ENCODE results near the gene SMIM45.

Gene SMIM45

DNA sequence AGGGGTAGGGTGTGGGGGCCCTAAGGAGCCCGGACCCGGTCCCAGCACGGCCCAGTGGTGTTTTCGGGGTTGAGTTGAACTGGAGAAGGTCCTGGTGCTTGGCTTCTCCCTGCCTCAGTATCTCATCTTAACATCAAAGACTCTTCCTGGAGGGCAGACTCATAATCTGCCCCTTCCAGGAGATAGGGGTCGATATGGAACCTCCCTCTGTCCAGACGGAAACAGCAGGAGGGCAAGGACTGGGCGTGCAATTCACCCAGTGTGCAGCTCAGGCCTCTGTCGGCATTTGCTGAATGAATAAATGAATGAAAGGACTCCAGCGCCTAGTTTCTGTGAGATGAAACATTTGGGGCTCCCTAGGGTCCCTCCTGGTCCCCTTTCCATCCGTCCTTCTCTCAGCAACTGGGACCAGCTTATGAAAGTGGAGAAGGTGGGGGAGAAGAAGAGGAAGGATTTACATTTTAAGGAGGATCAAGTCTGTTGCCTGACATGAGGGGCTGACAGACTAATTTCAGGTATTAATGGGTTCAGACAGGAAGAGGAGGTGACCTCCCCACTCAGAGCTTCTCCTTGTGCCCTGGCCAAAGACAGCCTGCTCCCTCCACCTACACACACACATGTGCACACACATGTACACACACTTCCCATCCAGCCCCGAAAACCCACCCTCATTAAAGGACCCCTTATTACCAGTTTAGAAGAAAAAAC lies 36.0 kb upstream of the SMIM45 start:
- DNase-seq = no peak

DNA sequence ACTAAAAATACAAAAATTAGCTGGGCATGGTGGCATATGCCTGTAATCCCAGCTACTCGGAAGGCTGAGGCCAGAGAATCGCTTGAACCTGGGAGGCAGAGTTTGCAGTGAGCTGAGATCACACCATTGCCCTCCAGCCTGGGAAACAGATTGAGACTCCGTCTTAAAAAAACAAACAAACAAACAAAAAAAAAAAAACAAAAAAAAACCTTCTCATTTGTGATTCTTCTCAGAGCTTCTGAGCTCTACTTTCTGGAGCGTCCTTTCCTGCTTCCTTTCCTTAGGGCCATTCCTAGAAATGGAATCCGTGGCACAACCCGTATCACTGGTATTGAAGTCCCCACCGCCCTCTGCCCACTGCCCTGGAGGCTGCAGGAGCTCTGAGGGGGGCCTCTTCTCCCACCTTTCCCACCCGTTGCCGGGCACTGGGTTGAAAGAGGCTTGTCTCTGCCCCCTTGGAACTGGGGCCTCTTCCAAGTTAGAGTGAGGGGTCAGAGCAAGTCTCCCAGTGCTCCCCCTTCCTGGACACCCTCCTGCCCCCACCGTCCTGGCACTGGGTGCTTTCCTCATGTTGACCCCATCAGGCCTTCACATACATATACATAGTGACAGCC lies 35.1 kb upstream of the SMIM45 start:
- no peak for DNase-seq

DNA sequence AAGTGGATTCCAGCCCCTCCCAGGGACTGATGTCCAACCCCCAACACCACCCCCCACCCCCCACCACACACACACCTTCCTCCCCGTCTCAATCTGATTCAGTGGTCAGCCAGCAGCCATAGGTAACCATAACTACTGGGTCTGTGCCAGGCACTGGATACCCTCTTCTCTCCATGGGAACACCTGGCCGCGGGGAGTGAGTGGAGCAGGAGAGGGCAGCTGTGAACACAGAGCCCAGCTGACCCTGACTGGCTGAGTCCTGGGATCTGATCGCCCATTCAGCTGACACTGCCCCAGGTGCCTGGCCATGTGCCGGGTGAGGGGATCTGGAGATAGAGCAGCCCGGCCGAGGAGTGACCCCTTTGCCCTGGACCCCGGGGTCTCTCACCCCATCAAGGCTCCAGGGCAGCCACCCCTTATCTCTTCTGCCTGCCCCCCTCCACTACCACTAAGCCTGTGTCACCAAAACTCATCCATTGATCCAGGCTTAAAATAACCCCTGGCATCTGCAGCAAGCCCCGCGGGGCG lies 34.5 kb upstream of the SMIM45 start:
- DNase-seq = no peak

DNA sequence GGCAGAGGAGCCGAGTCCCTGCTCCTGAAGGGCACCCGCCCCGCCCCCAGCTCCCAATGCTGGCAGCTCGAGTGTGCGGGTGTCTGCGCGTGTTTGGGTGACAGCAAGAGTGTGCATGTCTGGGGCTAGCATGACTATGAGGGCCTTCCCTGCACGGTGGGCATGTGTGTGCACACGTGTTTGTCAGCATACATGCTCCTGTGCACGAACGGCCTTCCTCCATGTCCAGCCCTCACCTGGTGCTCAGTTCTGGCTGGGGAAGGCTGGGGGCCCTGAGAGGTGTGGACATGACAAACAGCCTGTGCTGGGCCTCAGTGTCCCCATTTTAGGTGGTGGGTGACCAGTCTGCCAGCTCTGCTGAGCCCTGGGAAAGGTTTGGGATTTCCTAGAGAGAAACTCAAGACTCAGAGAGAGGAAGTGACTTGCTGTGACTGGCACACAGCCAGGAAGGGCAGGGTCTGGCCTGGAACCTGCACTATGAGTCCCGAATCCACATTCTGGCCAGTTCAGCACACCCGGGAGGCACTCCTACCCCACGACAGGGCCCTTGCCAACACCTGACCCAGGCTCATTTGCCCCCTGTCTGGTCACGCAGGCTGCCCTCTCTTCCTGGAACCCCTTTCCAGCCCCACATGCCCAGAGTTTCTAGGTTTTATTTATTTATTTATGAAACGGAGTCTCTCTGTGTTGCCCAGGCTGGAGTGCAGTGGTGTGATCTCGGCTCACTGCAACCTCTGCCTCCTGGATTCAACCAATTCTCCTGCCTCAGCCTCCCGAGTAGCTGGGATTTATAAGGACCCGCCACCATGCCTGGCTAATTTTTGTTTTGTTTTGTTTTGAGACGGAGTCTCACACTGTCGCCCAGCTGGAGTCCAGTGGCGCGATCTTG lies 33.8 kb upstream of the SMIM45 start:
- DNase-seq = no peak

DNA sequence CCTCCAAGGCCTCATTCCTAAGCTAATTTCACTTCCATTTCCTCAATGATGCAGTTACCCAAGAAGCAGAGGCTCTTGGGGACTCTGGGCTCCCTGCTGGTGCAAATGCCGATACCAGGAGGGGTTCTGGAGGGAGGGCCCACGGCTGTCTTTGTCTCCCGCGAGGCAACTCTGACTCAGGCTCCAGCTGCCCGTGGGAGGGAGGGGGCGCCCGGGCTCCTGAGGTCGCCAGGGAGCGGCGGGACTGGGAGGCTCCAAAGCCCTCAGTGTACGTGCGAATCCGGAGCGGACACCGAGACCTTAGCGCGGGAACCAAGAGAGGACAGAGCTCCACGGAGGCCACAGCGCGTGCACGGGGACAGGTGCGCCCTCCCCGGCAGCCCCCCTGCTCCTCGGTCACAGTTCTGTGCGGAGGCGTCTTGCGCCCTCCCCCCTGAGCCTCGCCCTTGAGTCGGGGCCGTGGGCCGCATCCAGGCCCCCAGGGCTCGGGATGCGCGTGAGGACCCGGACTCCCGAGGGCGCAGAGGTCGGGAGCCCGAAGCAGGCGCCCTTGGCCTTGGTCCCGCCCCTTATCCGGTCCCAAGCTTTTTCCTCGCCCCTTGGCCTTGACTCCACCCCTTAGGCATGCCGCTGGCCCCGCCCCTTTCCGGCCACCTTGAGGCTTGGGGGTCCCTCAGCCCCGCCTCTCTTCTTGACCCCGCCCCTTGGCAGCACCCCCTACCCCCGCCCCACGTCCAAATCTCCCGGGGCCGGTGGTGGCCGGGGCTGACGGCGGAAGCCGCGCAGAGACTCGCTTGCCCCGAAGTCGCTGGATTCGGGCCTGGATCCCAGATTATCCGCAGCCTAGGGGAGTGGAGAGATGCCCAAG lies 32.4 kb upstream of the SMIM45 start:
- DNase-seq = no peak

DNA sequence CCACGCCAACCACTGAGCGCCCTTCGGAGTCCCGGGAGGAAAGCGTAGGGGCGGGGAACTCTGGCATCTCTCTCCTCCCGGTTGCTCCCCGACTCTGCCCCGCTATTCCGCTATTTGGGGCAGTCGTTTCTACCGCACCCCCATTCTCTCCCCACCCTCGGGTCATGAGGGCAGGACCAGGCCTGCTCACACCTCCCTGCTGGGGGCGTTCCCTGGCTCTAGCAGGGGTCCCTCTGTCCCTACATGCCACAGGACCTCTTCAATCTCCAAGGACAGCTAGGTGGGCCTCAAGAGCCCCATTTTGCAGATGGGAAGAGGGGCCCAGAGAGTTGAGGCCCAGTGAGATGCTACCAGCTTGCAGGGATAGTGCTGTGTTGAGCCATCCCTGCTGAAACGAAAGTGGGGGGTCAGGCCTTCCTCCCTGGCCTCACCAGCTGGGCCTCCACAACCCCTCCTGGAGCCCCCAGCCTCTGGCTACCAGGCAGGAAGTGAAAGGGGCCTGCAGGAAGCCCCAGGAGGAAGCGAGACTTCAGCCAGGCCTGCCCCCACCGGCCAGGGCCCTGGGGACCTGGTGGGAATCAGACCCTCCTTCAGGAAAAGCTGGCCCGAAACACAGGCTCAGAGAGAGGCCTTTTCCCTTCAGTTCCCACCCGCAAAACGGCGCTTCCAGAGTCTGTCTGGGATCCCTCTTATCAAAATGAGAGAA lies 31.5 kb upstream of the SMIM45 start:
- DNase-seq = no peak

DNA sequence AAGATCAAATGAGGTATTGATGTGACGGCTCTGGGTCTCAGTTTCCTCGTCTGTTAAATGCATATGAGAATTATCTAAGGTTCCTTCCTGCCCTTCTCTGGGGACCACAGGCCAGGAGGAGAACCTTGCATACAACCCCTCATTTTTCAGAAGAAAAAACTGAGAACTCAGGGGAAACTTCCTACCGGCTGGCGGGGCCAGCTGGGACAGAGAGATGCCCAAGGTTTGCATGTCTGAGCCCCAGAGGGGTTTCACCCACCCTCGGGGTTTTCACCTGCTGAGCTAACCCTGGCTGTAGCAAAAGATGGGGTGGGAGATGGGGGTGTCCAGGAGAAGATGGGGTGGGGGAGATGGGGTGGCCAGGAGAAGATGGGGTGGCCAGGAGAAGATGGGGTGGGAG lies 29.6 kb upstream of the SMIM45 start:
- DNase-seq = no peak

DNA sequence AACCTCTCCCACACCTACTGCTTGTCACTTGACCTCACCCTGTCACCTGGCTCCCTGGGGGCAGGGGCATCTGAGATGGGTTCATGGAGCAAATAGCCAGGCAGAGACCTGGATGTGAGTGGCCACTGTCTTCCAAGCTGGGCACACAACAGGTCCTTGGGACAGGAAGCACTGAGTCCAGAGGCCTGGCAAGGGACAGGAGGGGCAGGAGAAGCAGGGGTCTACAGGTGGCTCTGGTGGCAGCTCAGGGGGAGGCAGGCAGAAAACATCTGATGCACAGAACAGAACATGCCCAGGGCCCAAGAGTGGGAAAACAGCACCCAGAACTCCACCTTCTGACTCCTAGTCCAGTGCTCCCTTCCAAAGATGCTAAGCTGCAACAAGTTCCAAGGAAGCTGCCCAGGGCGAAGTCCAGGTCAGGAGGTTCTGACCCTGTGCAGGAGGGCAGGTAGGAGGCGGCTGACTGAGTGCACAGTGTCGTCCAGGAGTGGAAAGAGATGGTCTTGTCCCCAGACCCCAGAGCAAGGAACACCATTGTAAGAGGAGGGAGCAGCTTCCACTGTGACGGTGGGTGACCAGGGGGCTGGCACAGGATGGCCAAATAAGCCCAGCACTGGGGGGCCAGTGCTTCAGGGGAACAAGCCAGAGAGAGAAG lies 28.9 kb upstream of the SMIM45 start:
- no peak for DNase-seq

DNA sequence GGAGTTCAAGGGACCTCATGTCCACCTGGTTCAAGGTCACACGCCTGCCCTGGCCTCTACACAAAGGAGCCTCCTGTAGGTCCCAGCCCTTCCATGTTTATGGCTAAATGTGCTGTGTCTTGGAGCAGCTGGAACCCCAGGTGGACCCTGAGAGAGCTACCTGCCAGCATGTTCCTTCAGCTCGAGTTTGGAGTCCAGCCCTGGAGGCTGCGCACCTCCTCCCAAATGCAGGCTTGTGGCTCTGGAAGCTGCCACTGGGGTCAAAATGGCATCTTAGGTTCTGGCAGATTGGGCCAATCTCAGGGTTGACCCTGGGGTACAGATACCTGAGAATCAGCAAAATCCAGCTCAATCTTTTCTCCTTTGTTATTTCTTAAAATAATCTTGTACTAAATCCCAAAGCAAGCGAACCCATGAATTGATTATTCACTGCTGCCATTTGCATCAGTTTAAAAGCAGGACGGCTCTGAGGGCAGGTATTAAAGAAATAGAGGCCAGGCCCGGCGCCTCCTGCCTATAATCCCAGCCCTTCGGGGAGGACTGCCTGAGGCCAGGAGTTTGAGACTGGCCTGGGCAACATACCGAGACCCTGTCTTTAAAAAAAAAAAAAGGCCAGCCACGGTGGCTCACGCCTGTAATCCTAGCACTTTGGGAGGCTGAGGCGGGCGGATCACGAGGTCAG lies 28.2 kb upstream of the SMIM45 start:
- no peak for DNase-seq

DNA sequence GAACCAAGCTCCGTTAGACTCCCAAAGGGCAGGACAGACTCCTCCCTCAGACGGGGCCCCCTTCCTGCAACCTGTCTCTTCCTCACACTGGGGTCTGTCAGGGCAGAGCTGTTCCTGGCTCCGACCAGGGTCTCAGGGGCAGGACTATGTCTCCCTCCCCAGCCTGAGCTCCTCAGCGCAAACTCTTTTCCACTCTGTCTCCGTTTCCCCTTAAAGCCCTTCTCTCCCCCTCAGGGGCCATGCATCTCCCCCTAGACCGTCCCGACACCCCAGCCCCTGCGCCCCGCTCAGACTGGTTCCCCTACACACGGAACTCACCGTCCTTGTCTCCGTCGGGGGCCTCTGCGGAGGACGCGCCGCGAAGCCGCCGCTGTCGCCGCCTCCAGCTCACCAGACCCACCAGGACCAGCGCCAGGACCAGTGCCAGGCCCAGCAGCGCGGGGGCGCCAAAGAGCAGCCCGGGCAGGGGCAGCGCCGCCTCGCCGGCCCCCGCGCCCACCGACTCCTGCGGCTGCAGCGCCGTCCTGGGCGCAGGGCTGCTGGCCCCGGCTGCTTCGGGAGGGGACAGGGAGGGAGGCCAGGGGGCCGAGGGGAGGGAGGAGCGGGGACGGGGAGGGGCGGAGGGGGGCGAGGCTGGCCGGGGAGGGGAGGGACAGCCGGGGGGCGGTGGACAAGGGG lies 26.0 kb upstream of the SMIM45 start:
- DNase-seq = no peak

DNA sequence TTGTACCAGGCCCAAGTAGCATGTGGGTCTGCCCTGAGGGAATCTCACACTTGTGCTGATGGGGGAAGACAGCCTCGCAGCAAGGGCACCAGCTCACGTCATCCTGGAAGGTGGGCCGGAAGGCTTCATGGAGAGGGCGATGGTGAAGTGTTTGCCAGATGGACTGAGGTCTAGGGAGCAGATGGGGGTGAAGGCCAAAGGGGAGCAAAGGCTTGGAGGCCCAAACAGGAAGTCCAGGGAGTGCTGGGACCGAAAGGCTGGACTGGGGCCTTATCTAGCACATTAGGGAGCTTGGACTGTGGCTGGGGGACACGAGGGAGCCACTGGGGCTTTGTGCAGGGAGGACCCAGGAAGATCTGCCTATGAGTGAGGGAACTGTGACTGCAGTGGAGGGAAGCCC lies 24.1 kb upstream of the SMIM45 start:
- DNase-seq = no peak

DNA sequence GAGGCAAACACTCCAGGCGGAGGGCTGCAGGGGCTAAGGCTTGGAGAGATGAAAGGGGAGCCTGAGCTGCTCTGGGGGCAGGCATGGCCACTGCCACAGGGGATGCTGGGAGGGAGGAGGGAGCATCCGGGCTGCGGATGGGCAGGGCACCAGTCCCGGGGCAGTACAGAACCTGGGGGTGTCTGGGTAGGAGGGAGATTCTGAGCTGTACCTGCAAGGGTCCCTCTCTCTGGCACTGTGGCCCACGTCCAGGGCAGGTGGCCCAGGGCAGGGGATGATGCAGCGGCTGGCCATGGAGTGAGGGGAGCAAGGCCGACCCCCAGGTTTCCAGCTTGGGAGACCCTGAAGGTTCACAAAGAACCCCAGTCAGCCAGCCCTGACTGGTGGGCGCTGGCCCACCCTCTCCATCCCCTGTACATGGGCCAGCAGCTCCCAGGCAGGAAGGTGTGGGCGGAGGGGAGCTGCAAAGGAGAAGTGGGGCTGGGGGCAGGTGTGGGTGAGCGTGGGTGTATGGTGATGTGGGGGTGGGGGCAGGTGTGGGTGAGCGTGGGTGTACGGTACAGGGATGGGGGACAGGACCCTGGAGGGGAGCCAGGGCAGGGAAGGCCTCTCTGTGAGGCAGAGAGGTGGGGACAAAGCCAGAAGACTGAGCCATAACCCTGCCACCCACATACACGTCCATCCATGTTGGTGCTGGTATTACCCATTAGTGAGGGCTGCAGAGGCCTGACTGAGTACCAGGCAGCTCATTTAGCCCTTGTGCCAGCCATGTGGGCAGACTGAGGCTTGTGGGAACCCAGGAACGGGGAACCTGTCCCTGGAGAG lies 23.1 kb upstream of the SMIM45 start:
- DNase-seq = no peak

DNA sequence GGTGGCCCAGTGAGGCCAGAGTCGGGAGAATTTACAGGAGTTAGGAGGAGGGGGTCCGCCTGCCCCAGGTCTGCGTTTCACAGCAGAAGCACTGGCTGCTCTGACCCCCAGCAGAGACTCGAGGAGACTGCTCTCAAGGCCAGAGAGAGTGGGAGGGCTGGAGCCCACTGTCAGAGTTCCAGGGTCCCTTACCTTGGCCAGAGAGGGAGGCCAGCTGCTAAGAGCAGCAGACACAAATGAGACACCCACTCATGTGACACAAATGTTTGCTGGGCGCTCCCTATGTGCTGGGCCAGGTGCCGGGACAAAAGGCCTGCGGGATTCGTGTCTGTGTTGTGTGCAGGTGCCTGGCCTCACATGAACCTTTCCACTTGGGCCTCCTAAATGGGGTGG lies 22.5 kb upstream of the SMIM45 start:
- DNase-seq = no peak

DNA sequence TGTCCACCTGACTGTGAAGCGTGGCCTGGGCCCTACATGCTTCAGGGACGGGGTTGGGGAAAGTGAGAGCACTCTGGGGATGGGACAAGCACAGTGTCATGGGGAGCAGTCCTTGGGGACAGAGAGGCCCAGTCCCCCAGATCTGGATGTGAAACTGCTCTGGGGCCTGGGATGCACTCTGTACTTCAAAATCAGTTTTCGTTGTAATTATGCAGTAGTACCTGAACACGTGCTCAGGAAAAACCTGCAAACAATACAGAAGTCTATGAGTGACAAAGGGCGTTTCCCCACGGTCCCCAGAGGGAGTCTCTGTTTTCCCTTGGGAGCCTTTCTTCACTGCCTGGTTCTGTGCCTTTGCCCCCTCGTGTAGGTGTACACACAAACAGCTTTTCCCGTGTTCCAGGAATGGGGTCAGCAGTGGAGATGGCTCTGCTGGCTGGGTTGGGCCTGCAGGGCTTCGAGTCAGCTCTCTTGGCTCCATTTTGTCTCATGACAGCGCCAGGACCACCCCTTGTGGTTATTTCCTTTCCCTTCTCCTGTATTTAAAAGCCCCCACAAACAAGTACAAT lies 20.2 kb upstream of the SMIM45 start:
- DNase-seq = no peak

DNA sequence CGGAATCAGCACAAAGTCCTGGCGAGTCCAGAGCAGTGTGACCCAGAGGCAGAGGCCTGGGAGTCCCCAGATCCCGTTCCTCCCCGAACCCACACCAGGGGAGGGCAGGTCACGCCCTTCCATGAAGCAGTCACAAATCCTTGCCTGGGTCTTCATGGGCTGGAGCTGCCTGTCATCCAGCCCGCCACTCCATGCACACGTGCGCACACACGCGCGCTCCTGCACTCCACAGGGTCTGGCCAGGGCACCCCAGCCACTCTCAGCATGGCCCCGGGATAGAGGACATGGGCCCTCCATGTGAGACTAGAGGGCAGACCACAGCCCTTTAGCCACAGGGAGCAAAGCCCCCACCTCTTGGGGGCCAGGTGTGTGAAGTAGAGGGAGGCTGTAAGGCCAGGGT lies 19.6 kb upstream of the SMIM45 start:
- no peak for DNase-seq

DNA sequence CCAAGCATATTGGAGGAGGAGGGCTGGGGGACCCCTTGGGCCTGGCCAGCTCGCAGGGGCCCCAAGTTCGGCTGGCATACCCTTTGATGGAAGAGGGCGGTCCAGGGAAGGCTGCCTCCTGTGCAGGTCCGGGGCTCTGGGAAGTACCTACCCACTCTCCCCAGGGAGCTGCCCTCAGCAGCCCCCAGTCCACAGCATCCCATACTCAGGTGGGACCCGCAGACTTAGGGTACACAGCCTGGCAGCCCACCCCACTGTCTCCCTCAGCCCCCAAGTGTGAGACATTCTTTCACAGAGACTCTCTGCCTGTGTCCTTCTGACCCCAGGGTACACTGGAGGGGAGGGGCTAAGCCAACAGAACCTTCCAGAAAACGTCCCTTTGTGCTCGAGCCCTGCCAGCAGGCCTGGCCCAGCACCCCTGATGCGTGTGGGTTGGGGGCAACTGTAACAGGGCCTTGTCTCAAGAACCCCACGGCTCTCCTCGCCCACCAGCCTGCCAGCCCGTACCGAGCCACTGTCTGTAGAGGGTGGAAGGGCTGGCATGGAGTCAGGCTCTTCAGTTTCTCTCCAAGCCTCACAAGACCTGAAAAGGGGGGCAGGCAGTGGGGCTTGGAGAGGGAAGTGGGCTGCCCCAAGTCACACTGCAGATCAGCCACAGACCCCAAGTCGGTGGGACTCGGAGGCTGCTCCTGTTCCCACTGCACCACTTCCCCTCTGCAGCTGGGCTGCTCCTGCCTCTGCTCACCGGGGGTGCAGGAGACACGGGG lies 18.4 kb upstream of the SMIM45 start:
- DNase-seq = no peak

DNA sequence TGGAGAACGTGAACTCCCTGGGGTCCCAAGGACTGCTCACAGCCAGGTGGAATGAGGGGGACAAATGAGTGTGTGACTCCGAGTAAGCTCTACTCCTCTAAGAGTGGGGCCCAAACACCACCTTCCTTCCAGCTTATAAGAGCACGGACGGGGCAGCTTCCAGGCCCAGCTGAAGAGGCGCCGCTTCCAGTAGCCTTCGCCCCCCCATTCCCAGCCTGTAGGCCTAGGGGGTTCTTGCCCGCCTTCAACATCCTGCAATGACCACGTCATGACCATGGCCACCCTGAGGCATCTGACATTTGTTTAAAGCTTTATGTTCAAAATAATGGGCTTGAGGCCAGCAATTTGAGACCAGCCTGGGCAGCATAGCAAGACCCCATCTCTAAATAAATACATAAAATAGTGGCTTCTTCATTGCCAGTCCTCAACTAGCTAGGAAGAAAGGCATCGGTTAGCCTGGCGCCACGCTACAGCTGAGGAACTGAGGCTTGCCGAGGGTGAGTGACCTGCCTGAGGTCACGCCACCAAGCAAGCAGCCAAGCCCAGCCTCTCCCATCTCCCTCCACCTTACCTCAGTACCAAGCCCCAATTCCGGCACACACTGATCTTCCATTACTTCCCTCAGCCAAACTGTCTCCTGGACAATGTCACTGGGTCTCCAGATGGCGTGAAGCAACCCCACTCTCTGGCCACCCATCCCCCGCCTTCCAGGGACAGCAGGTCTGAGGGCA lies 17.5 kb upstream of the SMIM45 start:
- DNase-seq = no peak

DNA sequence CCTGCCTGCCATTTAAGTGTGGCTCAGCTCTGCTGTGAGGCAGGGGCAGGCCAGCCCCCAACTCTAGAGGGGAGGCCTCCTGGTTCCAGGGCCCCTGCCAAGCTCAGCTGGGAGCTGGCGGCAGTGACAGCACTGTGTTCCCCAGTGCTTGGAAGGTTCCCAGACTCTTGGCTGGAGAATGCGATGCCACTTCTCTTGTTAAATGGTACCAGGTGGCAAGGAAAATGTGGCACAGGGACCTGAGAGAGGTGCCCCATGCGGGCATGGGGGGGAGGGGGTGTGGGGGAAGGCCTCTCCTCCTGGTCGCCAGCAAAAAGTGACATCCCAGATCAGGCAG lies 17.0 kb upstream of the SMIM45 start:
- DNase-seq = no peak
